Measurements from ENCODE around the gene CLIC5.

The CLIC5 gene

GRCh38 chr6:46015119-46015968 is at the start of gene CLIC5:
TSS of gene CLIC5 (minus strand) at chr6:46015860. CDS start at chr6:46015542, 318 bp downstream.
- DNase-seq (ENCODE audit: low read depth in 3 of 3, low spot score in 1 of 3), result peak in 1 of 3 donors; percentile 15

GRCh38 chr6:46062991-46063390 is 47.3 kb upstream of the CLIC5 start:
- DNase-seq (ENCODE audit: low read depth in 3 of 3, low spot score in 1 of 3), result no peak

DNA sequence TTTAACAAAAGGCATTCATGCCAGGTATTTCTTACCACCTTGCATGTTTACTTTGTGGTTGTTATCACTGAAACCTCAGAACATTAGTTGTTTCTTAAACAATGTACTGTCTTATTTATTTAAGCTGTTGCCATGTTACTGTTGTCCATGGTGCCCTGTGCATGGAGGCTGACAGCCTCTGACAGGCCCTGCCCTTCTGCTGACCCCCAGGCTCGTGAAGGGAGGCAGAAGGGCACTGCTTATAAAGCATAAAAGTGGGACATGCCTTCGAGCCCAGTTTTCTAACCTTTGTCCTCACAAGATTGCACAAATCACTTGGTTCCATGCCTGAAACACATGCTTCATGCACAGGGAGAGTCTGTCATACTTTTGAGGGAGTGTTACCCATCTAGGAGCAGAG is 46.7 kb upstream of the CLIC5 start:
- no peak for DNase-seq (ENCODE audit: low read depth in 3 of 3, low spot score in 1 of 3)

GRCh38 chr6:46061497-46061896 is 45.8 kb upstream of the CLIC5 start:
- no peak for DNase-seq (ENCODE audit: low read depth in 3 of 3, low spot score in 1 of 3)

DNA sequence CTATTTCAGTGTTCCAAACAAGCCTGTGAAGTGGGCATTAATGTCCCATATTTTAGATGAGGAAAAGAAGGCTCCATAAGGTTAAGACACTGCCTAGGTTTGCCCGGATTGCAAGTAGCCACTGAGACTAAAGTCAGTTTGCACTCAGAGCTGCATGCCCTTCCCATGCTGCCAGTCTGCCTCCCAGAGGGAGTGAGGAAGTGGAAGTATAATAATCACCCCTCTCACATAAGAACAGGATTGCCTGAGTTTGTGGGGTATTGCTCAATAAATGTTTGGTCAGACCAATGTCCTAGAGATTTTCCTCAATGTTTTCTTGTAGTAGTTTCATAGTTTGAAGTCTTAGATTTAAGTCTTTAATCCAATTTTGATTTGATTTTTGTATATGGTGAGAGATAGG is 43.9 kb upstream of the CLIC5 start:
- DNase-seq (ENCODE audit: low read depth in 3 of 3, low spot score in 1 of 3), result no peak

- no peak for DNase-seq (ENCODE audit: low read depth in 3 of 3, low spot score in 1 of 3)
These were observed 43.3 kb upstream of the CLIC5 start for GRCh38 chr6:46058951-46059350.

- no peak for DNase-seq (ENCODE audit: low read depth in 3 of 3, low spot score in 1 of 3)
These were observed 42.1 kb upstream of the CLIC5 start for GRCh38 chr6:46057792-46058191.

DNA sequence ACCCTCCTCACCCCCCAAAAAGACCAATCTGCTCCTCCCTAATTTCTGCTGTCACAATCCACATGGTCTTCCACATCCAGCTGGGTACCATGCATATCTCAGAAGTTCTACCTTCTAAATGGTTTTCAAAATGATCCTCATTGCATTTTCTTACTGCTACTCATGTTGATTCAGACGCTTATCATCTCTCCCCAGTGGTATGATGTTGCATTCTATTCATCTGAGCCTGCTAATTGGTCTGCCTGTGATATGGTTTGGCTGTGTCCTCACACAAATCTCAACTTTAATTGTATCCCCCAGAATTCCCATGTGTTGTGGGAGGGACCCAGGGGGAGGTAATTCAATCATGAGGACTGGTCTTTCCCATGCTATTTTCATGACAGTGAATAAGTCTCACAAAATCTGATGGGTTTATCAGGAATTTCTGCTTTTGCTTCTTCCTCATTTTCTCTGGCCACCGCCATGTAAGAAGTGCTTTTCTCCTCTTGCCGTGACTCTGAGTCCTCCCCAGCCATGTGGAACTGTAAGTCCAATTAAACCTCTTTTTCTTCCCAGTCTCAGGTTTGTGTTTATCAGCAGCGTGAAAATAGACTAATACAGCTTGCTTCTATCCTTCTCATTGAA is 41.4 kb upstream of the CLIC5 start:
- no peak for DNase-seq (ENCODE audit: low read depth in 3 of 3, low spot score in 1 of 3)

GRCh38 chr6:46054516-46054915 is 38.9 kb upstream of the CLIC5 start:
- DNase-seq (ENCODE audit: low read depth in 3 of 3, low spot score in 1 of 3), result no peak

DNA sequence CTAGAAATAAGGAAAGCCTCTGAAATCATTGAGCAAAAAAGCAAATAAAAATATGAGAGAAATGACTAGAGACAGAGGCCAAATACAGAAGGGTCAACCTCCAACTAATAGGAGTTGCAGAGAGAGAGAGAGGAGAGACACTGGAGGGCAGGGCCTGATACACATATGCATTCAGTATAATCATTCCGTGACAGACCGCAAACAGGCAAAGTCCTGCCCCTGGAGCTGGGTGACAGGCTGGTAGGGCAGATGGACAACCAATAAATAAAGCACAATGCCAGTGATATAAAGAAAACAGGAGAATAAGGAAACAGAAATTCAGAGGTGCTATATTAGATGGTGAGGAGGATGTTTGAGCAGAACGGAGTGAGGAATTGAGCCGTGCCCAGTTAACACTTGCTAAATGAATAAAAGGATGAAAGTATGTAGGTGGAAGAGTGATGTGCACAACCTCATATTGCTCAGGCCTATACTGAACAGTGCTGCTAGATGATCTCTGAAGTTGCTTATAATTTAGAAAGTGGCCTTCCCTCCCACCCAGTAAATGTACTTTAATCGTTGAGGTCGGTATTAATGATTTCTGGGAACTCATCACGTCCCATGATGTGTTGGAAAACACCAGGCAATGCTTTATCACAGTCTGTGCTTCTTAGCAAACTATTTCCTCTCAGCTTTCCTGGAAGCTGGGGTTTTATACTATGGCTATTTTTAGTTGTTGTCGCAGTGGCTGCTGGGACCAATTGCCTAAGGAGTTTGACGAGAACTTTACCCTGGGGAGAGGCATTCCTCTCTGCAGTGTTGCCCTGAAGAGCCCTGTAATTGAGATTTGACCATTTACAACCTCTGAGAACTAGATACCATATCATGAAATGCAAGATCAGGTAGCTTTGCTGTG is 37.6 kb upstream of the CLIC5 start:
- DNase-seq (ENCODE audit: low read depth in 3 of 3, low spot score in 1 of 3), result no peak

GRCh38 chr6:46052479-46052878 is 36.8 kb upstream of the CLIC5 start:
- no peak for DNase-seq (ENCODE audit: low read depth in 3 of 3, low spot score in 1 of 3)

GRCh38 chr6:46051962-46052361 is 36.3 kb upstream of the CLIC5 start:
- DNase-seq (ENCODE audit: low read depth in 3 of 3, low spot score in 1 of 3), result no peak

DNA sequence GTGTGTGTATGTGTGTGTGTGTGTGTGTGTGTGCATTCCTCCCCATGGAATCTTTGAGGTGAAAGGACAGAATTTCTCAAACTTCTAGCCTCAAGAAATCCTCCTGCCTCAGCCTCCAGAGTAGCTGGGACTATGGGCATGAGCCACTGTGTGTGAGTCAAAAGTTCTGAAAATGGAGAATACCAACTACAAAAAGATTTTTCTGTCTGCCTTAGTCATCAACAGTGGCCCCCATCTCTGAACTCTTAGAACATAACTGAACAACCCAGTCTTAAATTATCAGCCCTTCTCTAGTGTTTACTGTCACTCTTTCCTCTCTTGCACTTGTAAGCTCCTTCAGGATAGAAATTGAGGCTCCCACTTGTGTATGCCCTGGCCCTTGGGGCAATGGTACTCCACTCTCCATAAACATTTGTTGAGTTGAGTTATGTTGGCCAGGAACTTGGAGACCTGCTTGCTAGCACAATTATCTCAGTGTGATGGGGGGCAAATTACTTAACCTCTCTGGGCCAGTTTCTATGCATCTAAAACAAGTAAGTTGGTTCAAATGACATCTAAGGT is 35.3 kb upstream of the CLIC5 start:
- no peak for DNase-seq (ENCODE audit: low read depth in 3 of 3, low spot score in 1 of 3)

- DNase-seq (ENCODE audit: low read depth in 3 of 3, low spot score in 1 of 3), result no peak
These were observed 33.1 kb upstream of the CLIC5 start for GRCh38 chr6:46048646-46049297.

GRCh38 chr6:46046558-46047174 is 31.0 kb upstream of the CLIC5 start:
- no peak for DNase-seq (ENCODE audit: low read depth in 3 of 3, low spot score in 1 of 3)

DNA sequence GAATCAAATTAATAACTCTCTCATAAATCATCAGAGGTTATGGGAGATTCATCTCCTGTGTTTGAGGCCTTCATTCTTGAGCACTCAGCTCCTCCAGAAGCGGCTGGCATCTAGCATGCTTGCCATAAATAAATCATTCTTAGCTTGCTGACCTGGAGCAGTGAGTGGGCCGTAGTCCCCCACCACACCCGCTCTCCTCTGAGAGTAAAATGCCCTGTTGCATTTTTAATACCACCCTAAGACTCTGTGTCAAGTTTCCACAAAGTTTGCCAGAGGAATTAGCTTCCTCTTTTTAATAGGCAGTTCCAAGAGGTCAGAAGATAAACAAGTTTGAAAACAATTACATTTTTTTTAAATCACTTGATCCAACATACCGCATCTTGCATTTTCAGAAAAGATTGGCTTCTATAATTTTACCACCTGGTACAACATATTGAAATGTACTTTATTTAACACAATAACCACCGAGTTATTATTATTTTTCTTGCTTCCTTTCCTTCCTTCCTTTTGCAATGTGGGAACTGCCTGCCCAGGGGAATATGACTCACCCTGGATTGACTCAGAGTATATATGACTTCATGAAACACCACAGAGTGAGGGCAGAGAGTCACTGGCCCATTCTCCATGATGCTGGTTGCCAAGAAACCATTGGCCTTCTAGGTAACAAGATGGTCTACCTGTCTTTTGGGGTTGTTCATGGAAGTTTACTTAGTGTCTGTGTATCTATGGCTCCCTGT is 29.4 kb upstream of the CLIC5 start:
- DNase-seq (ENCODE audit: low read depth in 3 of 3, low spot score in 1 of 3), result no peak

DNA sequence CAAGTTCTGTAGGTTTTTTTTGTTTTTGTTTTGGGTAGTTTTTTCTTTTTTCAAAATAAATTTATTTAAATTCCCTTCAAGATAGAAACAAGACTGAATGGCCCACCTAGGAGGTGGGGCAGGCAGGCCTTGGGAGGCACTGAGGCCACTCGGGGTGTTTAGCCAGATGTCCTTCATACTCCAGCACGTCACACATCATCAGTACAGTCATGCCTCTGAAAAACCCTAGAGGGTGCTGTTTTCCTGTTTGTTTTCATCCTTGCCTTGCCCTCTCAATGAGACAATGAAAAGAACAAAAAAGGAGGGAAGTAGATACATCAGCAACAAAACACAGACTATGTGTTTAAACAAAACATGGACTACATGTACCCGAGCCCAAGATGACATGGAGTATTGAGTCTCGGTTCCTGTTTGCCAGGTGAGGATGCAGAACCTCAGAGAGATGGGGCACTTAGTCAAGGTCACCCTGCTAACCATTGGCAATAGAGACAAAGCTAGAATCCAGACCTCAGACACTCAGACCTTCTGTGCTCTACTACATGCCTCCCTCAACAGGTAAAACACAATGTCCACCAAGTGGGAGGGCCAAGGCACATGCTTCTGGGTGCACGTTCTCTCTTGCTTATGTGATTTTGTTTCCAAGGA is 26.8 kb upstream of the CLIC5 start:
- no peak for DNase-seq (ENCODE audit: low read depth in 3 of 3, low spot score in 1 of 3)

GRCh38 chr6:46040288-46040687 is 24.6 kb upstream of the CLIC5 start:
- no peak for DNase-seq (ENCODE audit: low read depth in 3 of 3, low spot score in 1 of 3)

DNA sequence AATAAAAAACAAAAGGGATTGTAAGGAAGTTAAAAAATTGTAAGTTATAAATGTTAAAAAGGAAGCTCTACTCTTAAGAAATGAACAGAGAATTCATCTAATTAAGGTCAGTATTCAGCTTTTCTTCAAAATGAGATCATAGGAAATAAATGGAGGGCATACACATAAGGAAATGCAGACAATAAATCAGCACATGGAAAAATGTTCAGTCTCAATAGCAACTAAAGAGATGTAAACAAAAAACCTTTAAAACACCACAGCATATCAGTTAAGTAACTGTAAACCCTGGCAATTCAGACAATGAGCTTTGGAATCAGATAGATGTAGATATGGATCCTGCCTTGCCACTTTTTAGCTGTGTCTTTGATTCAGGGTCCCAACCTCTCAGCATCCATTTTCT is 24.0 kb upstream of the CLIC5 start:
- DNase-seq (ENCODE audit: low read depth in 3 of 3, low spot score in 1 of 3), result no peak

All from stimulated activated CD4-positive, alpha-beta T cell treated with anti-CD3 and anti-CD28 coated beads, TNF-alpha, amount 100 ng/mL, for 1 hour (primary cell).